Endothelial cell (in vitro differentiated cells): ENCODE results near the gene CUL1. TPM values are rescaled to one million over a fixed set of nuclear protein-coding genes. Genes with fewer than 3 reads are reported as not detected.
"Not testable (repeated sequence)": the region's sequence is repeated elsewhere in the genome, so short reads cannot be mapped to it uniquely, and the experiment has no call there.

Experiments used
- DNase-seq: peaks from one replicate; pipeline ENCODE4 v3.0.0; 2021; ENCODE audit warnings: low spot score
- H3K27ac Mint-ChIP-seq: one replicate; pipeline ENCODE4 v1.8.0; 2021; ENCODE audit warnings: mixed read lengths, inconsistent platforms; ENCODE audit not compliant: unreplicated experiment
- H3K27me3 Mint-ChIP-seq: one replicate; pipeline ENCODE4 v1.8.0; 2021; ENCODE audit warnings: mild to moderate bottlenecking, moderate library complexity, mixed read lengths, inconsistent platforms; ENCODE audit not compliant: unreplicated experiment
- H3K36me3 Mint-ChIP-seq: one replicate; pipeline ENCODE4 v1.8.0; 2021; ENCODE audit warnings: mild to moderate bottlenecking, low read depth, mixed read lengths, inconsistent platforms; ENCODE audit not compliant: unreplicated experiment
- H3K4me1 Mint-ChIP-seq: one replicate; pipeline ENCODE4 v1.8.0; 2021; ENCODE audit warnings: mild to moderate bottlenecking, mixed read lengths, inconsistent platforms; ENCODE audit not compliant: unreplicated experiment
- H3K4me3 Mint-ChIP-seq: one replicate; pipeline ENCODE4 v1.8.0; 2021; ENCODE audit warnings: mild to moderate bottlenecking, mixed read lengths, inconsistent platforms; ENCODE audit not compliant: unreplicated experiment
- H3K9me3 Mint-ChIP-seq: one replicate; pipeline ENCODE4 v1.8.0; 2021; ENCODE audit warnings: mixed read lengths, inconsistent platforms; ENCODE audit not compliant: unreplicated experiment
- CTCF ChIP-seq: fragments of 200-600 bp; sonication (generic); IDR thresholded peaks from one replicate; pipeline ENCODE4 v1.5.0; 2021; ENCODE audit warnings: antibody characterized with exemption; ENCODE audit not compliant: unreplicated experiment
- total RNA-seq: library from RNA; stranded (reverse); fragmentation: NEBNext Ultra II Directional; extraction: Animal tissue kit (Norgen Biotek cat#: 25700); gene quantifications from one replicate; pipeline ENCODE4 v1.2.1, GENCODE V29; 2021; ENCODE audit not compliant: unreplicated experiment

The CUL1 gene
- total RNA-seq, 1 donor from 2014 or later: 54.5 TPM

GRCh38 chr7:148708026-148708885 is 9.6 kb downstream of the CUL1 start:
- no peak for TF ChIP-seq CTCF
- no peaks in the 10 kb centered on the region for H3K36me3 Mint-ChIP-seq
- H3K4me3 Mint-ChIP-seq: no peak overlapping the region
- H3K9me3 Mint-ChIP-seq: no peaks in the 10 kb centered on the region
- H3K27ac Mint-ChIP-seq: no peak overlapping the region
- peaks cover 26% of the 10 kb centered on the region for H3K4me1 Mint-ChIP-seq
- DNase-seq: no peak
- H3K27me3 Mint-ChIP-seq: no peaks in the 10 kb centered on the region

GRCh38 chr7:148709014-148709413 is 10.3 kb downstream of the CUL1 start:
- no peak for DNase-seq
- no peak overlapping the region for H3K4me3 Mint-ChIP-seq
- H3K9me3 Mint-ChIP-seq: no peaks in the 10 kb centered on the region
- no peaks in the 10 kb centered on the region for H3K27me3 Mint-ChIP-seq
- no peaks in the 10 kb centered on the region for H3K36me3 Mint-ChIP-seq
- peaks cover 23% of the 10 kb centered on the region for H3K4me1 Mint-ChIP-seq
- TF ChIP-seq CTCF: no peak
- no peak overlapping the region for H3K27ac Mint-ChIP-seq

- H3K27ac Mint-ChIP-seq, H3K9me3 Mint-ChIP-seq, DNase-seq, H3K36me3 Mint-ChIP-seq, H3K27me3 Mint-ChIP-seq, H3K4me3 Mint-ChIP-seq: not testable (repeated sequence)
- peaks cover 13% of the 10 kb centered on the region for H3K4me1 Mint-ChIP-seq
Observed at GRCh38 chr7:148710426-148710825, 11.7 kb downstream of the CUL1 start.

- Mint-ChIP-seq H3K4me3 (no peak overlapping the region), H3K27me3 (no peaks in the 10 kb centered on the region), H3K27ac (no peak overlapping the region), H3K9me3 (no peaks in the 10 kb centered on the region), H3K36me3 (peaks cover 3% of the 10 kb centered on the region), H3K4me1 (peaks cover 6% of the 10 kb centered on the region)
- no peak for DNase-seq
- TF ChIP-seq CTCF: no peak
Observed at GRCh38 chr7:148711191-148712102, 12.7 kb downstream of the CUL1 start.

GRCh38 chr7:148712678-148713329 is 14.1 kb downstream of the CUL1 start:
- Mint-ChIP-seq H3K9me3 (no peaks in the 10 kb centered on the region), H3K4me3 (no peak overlapping the region), H3K36me3 (peaks cover 3% of the 10 kb centered on the region), H3K27me3 (no peaks in the 10 kb centered on the region), H3K4me1 (peaks cover 6% of the 10 kb centered on the region), H3K27ac (no peak overlapping the region)
- TF ChIP-seq CTCF: no peak
- no peak for DNase-seq
